PFSK-1 (cell line): ENCODE measurements around the gene ATAD3A.

Experiments used
- POLR2AphosphoS5 ChIP-seq: IDR thresholded peaks from 2 replicates; pipeline ENCODE4 v1.6.1; 2012; ENCODE audit warnings: low read depth, mild to moderate bottlenecking, control low read depth, low read length, moderate library complexity
- TAF1 ChIP-seq: IDR thresholded peaks from 2 replicates; pipeline ENCODE4 v1.6.1; 2012; ENCODE audit warnings: low read length, control low read depth, borderline replicate concordance; ENCODE audit not compliant: insufficient read depth

DNA sequence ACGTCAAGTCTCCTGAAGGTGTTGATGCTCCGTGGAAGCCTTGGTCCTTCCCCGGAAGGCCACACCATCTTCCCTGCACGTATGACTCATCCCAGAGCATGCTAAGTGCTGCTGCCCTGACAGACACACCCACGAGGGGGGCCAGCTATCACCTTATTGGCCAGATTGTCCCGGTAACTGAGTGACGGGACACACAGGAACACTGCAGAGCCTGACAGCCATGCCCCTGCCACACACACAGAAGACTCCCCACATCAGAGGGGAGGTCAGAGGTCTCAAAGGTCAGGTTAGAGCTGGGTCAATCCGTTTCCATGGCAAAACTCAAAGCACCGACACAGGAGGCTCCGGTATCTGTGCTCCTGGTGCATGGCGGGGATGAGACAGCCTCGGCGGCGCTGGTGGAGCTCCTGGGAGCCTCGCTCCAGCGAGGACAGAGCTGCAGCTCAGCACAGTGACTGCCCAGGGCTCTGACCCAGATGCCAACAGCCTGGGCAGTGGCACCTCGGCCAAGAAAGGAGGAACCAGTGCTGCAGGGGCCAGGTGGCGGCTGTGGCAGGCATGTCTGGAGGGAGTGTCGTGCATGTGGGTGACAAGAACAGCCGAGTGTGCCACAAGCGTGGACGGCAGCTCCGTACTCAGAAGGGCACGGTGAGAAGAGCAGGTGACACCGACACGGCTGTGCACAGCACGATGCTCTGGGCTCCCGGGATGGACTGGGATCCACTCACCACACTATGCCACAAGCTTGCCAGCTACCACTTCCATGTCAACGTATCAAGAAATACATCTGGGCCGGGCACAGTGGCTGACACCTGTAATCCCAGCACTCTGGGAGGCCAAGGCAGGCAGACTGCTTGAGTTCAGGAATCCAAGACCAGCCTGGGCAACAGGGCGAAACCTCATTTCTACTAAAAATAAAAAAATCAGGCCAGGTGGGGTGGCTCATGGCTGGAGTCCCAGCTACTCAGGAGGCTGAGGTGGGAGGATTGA, 43.3 kb downstream of the ATAD3A start:
- TF ChIP-seq TAF1 (no peak), POLR2AphosphoS5 (peak; percentile 39; the same call in 1 of the 2 replicates)
